ENCODE results near the gene DCLRE1B.

The DCLRE1B gene

GRCh38 chr1:113930499-113931161, 25.5 kb downstream of the DCLRE1B start:
- in situ Hi-C loops (cut with HindIII; ENCODE audit: low sequenced_read_pairs) = no loop called here
- peak overlapping the region; percentile 61 for H3K4me3 ChIP-seq (ENCODE audit: low read depth, low read length)
- peak; percentile 78 for DNase-seq (ENCODE audit: low read depth, low spot score)
- TF ChIP-seq CTCF (IDR thresholded peaks at IDR 0.05; ENCODE audit: low read depth, low read length) = no peak

GRCh38 chr1:113931451-113931851, 26.3 kb downstream of the DCLRE1B start:
- DNase-seq (ENCODE audit: low read depth, low spot score) = peak; percentile 83
- TF ChIP-seq CTCF (IDR thresholded peaks at IDR 0.05; ENCODE audit: low read depth, low read length) = no peak
- peak overlapping the region; percentile 61 for H3K4me3 ChIP-seq (ENCODE audit: low read depth, low read length)
- in situ Hi-C loops (cut with HindIII; ENCODE audit: low sequenced_read_pairs) = no loop called here

GRCh38 chr1:113934006-113934405, 28.9 kb downstream of the DCLRE1B start:
- in situ Hi-C loops (cut with HindIII; ENCODE audit: low sequenced_read_pairs) = no loop called here
- DNase-seq (ENCODE audit: low read depth, low spot score) = no peak

GRCh38 chr1:113934511-113935055, 29.5 kb downstream of the DCLRE1B start:
- DNase-seq (ENCODE audit: low read depth, low spot score) = no peak
- in situ Hi-C loops (cut with HindIII; ENCODE audit: low sequenced_read_pairs) = no loop called here
- no peak overlapping the region for H3K4me3 ChIP-seq (ENCODE audit: low read depth, low read length)
- no peak for TF ChIP-seq CTCF (IDR thresholded peaks at IDR 0.05; ENCODE audit: low read depth, low read length)

More at GRCh38 chr1:113934006-113934405, 28.9 kb downstream of the DCLRE1B start:
- TF ChIP-seq CTCF (IDR thresholded peaks at IDR 0.05; ENCODE audit: low read depth, low read length) = no peak
- no peak overlapping the region for H3K4me3 ChIP-seq (ENCODE audit: low read depth, low read length)

- TF ChIP-seq CTCF (IDR thresholded peaks at IDR 0.05; ENCODE audit: low read depth, low read length) = no peak
- DNase-seq (ENCODE audit: low read depth, low spot score) = no peak
- in situ Hi-C loops (cut with HindIII; ENCODE audit: low sequenced_read_pairs) = no loop called here
These were observed 30.1 kb downstream of the DCLRE1B start for GRCh38 chr1:113935176-113935575.

GRCh38 chr1:113935970-113936369, 30.8 kb downstream of the DCLRE1B start:
- no peak overlapping the region for H3K4me3 ChIP-seq (ENCODE audit: low read depth, low read length)
- no peak for DNase-seq (ENCODE audit: low read depth, low spot score)
- in situ Hi-C loops (cut with HindIII; ENCODE audit: low sequenced_read_pairs) = no loop called here
- TF ChIP-seq CTCF (IDR thresholded peaks at IDR 0.05; ENCODE audit: low read depth, low read length) = no peak

More at GRCh38 chr1:113935176-113935575, 30.1 kb downstream of the DCLRE1B start:
- no peak overlapping the region for H3K4me3 ChIP-seq (ENCODE audit: low read depth, low read length)
